ENCODE results near the gene CARMIL1.

Gene CARMIL1

GRCh38 chr6:25407431-25407830 is 128.3 kb downstream of the CARMIL1 start:
- DNase-seq (ENCODE audit: low read depth in 2 of 2) = no peak

GRCh38 chr6:25410102-25410501 is 130.9 kb downstream of the CARMIL1 start:
- DNase-seq (ENCODE audit: low read depth in 2 of 2) = no peak

DNA sequence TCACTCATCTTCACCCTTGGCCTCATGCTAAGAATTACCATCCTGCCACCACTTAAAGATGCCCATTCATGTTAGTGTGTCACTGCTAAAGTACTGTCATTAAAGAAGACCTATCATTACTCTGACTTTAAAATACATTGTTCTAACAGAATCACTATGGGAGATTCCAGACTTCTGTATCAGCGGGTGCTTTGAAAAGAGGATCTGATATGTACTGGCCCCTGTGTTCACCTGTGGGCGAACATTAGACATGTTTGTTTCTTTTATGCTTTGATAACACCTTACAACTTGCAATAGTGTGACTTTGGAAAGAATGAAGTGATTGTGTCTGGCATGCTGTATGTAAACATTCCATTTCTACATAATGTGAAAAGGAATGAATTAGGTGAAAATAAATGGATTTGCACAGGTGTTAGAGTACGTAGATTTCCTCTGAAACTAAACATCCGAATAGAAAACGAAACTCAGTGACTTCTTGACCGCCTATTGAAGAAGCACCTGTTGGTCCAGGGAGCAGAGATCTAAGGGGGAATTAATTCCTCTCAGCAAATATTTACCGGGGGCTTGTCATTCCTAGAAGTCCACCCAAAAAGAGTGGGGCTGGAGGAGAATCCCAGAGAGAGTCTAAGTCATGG is 132.3 kb downstream of the CARMIL1 start:
- DNase-seq (ENCODE audit: low read depth in 2 of 2) = no peak

DNA sequence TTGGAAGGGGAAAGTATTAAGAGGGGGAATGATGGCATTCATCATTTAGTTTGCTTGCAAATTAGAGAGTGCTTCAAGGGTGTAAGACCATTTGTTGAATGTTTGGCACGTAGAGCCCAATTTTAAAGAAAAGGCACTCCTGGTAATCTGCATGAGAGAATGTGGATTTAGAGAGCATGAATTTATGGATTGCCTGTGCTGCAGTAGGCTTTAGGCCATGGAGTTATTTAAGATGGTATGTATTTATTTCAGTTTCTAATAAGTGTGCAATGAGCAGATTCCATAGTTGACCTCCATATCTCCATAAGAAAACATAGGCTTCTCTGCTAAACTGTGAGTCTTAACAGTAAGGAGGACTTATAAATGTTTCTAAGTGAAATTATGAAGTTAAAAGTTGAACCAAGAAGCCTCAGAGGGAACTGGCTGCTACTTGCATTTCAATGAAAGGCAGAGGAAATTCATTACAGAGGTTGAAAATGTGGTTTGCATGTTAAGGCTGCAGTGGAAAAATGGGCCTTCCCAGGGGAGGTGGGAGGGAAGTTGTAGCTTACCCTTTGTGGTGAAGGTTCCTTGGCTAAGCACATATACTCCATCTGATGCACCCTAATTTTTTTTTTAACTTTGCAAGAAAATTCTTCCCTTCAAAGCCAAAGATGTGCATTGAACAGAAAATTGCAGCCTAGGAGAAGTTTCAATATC is 134.2 kb downstream of the CARMIL1 start:
- no peak for DNase-seq (ENCODE audit: low read depth in 2 of 2)

DNA sequence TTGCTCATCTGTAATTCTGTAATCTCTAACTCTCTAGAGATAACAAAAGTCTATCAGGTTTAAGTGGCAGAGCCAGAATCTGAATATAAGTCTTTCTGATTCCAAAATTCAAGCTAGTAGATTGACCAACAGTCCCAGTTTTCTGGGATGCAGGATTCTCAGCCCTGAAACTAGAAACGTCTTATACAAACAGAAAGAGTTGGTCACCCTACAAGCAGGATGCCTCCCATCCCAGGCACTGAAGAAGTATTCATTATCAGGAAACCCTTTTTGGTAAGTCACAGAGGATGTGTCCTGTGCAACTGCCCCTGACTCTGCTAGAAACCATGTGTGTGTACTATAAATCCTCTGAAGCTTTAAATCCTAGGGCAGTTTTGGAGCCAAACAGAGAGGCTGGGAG is 135.0 kb downstream of the CARMIL1 start:
- no peak for DNase-seq (ENCODE audit: low read depth in 2 of 2)

DNA sequence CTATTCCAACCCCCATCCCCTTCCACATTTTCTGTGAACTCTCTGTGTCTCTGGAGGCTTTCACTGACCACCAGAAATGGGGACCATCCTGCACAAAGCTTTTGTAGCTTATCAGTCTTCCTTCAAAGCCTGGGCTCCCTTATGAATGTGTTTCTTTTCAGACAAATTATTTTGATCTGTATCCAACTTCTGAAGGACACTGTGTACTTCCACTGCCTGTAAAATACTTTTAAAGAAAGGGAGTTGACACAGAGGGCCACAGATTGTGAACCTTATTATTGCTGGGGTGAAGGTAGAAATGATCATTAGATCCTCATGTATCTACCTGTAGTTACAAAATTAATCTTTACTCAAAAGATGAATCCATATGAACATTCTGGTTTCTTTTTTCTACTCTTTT is 135.6 kb downstream of the CARMIL1 start:
- DNase-seq (ENCODE audit: low read depth in 2 of 2) = no peak

- no peak for DNase-seq (ENCODE audit: low read depth in 2 of 2)
Observed at GRCh38 chr6:25415274-25415673, 136.1 kb downstream of the CARMIL1 start.

DNA sequence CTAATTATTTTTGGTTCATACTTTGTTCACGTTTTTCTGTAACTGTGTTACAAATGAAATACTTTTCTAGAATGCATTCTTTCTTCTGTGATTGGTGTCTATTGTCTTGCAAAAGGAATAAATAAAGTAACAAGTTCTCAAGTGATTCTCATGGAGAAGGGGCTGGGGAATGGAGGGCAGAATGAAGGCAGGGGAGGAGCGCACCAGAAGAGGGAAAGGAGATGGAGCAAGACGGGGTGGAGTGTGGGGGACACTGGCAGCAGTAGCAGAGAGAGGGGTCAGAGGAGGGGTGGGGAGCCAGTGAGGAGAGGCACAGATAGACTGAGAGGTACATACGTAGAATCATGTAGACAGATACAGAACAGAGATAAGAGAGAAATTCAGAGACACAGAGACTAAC is 136.5 kb downstream of the CARMIL1 start:
- no peak for DNase-seq (ENCODE audit: low read depth in 2 of 2)

GRCh38 chr6:25417046-25417605 is 138.0 kb downstream of the CARMIL1 start:
- no peak for DNase-seq (ENCODE audit: low read depth in 2 of 2)

GRCh38 chr6:25418454-25419052 is 139.4 kb downstream of the CARMIL1 start:
- DNase-seq (ENCODE audit: low read depth in 2 of 2) = no peak

GRCh38 chr6:25419879-25420278 is 140.7 kb downstream of the CARMIL1 start:
- no peak for DNase-seq (ENCODE audit: low read depth in 2 of 2)

GRCh38 chr6:25423358-25423757 is 144.2 kb downstream of the CARMIL1 start:
- no peak for DNase-seq (ENCODE audit: low read depth in 2 of 2)

DNA sequence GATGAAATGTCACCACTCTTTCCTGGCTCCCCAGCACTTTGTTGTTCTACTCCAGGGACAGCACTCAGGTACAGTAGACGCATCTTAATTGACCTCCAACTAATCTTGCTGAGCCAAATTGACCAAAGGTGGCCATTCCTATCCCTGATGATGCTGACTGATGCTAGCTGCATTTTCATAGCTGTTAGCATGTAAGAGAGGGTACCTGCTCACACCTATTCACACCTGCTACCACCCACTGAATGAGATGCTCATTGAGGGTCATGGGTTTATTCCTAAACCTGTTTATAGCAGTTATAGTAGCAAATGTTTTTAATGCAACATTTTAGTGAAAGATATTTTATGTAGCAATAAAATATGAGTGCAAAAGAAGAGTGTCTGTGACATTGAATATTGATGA is 145.1 kb downstream of the CARMIL1 start:
- DNase-seq (ENCODE audit: low read depth in 2 of 2) = no peak

- no peak for DNase-seq (ENCODE audit: low read depth in 2 of 2)
Observed at GRCh38 chr6:25427549-25427948, 148.4 kb downstream of the CARMIL1 start.

GRCh38 chr6:25428758-25429317 is 149.7 kb downstream of the CARMIL1 start:
- no peak for DNase-seq (ENCODE audit: low read depth in 2 of 2)

DNA sequence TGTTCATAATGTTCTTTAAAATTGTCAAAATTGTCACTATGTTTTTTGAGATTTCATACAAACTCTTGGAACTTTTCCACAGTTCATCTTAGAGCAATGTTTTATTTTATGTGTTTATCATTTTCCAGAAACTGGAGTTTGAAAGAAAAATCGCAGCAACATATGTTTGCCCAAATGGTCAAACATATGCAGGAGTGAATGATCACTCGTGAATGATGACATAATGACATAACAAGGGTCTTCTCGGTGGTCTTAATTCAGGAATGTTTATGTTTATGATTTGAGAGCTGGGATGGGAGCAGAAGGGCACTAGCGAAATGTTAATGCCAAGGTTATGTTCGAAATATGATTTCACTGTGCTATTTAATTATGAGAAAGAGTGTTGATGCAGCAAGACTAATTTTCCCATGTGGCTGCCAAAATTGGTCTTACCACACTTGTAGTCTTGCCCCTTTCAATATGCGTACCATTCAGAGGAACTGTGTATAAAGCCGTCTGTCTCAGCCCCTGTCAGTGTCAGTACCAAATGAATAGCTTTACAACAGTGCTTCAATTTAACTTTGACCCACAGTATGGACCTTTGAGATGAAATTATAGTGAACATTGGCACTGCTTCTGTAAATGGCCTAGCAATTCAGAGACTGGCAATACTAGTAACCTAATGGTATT is 152.3 kb downstream of the CARMIL1 start:
- DNase-seq (ENCODE audit: low read depth in 2 of 2) = no peak

DNA sequence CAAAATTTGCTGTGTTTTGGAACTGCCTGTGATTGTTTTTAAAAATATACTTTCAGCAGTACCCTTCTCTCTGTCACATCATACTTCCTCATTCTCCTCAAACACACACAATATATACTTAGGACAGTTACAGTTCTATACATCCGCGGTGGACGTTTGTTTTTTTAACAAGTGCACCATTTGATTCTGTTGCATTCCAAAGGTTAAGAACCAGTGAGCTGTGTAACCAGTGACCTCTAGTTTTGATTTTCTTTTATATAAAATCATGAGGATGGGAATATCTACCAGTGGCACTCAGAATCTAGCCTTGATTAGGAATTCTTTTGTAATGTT is 152.8 kb downstream of the CARMIL1 start:
- DNase-seq (ENCODE audit: low read depth in 2 of 2) = no peak

DNA sequence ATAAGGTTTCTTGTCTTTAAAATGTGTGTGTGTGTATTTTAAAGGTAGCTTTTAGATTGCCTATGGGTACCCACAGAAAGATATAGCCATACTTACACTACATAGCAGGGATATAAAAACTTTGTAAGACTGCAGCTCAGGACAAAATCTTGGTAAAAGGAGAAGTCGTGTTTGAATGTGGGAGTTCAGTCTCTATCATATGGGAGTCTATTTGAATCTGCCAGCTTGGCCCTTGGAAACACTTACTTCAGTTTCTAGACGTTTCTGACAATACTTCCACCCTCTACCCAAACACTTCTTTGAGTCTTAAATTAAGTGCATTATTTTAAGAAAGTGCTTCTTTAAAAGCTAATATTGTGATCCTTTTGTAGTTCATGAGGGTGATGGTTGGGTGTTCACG is 155.7 kb downstream of the CARMIL1 start:
- no peak for DNase-seq (ENCODE audit: low read depth in 2 of 2)

DNA sequence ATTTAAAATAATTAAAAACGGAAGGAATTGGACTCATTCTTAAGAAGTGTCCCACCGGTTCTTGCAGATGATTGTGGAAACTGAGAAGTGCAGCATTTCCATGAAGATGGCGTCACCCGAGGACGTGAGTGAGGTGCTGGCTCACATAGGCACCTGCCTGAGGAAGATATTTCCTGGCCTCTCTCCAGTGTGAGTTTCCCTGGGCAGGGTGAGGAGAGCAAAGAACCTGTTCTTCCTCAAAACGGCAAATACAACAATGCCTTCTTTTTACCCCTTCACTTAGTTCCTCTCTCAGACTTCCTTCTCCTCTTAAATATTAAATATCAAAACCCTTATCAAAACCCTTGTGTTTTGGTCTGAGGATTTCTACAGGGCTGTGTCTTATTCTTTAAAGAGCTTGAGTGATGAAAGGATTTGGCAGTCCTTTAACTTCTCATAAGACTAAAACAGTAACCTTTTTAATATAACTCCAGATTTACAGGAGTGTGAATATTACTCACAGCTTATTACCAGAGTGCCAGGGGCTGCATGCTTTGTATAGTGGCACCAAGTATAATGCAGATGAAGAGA is 156.3 kb downstream of the CARMIL1 start:
- DNase-seq (ENCODE audit: low read depth in 2 of 2) = no peak

GRCh38 chr6:25436760-25437159 is 157.6 kb downstream of the CARMIL1 start:
- DNase-seq (ENCODE audit: low read depth in 2 of 2) = no peak

DNA sequence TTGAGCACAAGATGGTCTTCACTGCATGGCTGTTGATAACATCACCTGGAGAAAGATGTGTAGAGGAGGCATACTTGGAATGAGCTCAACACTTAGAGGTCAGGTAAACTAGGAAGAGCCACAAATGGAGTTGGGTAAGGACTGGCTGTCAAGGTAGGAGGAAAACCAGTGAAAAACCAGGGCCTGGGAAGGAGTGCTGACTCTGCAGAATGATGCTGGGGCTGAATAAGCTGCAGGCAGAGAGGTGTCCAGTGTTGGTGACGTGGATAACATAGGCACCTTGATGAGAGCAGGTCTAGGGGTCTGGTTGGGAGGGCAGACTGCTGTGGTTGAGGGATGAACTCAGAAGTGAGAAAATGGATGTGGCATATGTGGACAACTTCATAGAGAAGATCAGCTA is 160.2 kb downstream of the CARMIL1 start:
- no peak for DNase-seq (ENCODE audit: low read depth in 2 of 2)
